GM12891 (cell line): Measurements from ENCODE around the gene RPS6KA2.

Source experiments
- PAX5 ChIP-seq: IDR thresholded peaks from 2 replicates; pipeline ENCODE4 v1.6.1; 2011; ENCODE audit warnings: low read length, moderate library complexity, mild to moderate bottlenecking; ENCODE audit not compliant: insufficient read depth, severe bottlenecking
- POLR2A ChIP-seq: IDR thresholded peaks from 2 replicates; pipeline ENCODE4 v1.6.1; 2011; ENCODE audit warnings: low read depth, low read length, control low read depth
- POLR2AphosphoS5 ChIP-seq: IDR thresholded peaks from 2 replicates; pipeline ENCODE4 v1.6.1; 2011; ENCODE audit warnings: low read depth, low read length, control low read depth
- POU2F2 ChIP-seq: IDR thresholded peaks from 2 replicates; pipeline ENCODE4 v1.6.1; 2011; ENCODE audit warnings: low read depth, mild to moderate bottlenecking, control low read depth, low read length, moderate library complexity
- SPI1 ChIP-seq: IDR thresholded peaks from 2 replicates; pipeline ENCODE4 v1.6.1; 2011; ENCODE audit warnings: low read depth, low read length, control low read depth
- TAF1 ChIP-seq: IDR thresholded peaks from 2 replicates; pipeline ENCODE4 v1.6.1; 2011; ENCODE audit warnings: low read depth, low read length, control low read depth

DNA sequence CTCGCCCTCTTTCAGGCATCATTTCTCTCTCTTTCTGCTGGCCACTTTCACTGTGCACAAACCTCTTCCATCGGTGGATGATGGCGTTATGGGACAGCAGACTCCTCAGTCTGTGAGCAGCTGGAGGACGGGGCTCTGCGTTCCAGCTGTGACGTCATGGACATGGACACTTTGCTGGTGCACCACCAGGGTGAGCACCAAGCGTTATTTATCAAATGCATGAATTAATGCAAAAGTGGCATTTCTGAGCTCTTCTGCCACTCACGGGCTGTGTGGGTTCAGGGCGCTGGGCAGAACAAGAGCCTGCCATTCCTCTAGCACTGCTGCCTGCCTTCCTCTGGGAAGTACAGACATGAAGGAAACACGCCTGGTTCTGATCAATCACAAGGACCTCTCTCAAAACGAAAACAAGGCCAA, 161.4 kb downstream of the RPS6KA2 start:
- TF ChIP-seq POLR2A (no peak), POLR2AphosphoS5 (no peak), TAF1 (no peak), SPI1 (no peak), POU2F2 (no peak), PAX5 (no peak)
